WTC11 (cell line): ENCODE measurements around the gene PRSS57. TPM values are rescaled to one million over a fixed set of nuclear protein-coding genes. Genes with fewer than 3 reads are reported as not detected.

Experiments
- ATAC-seq: fragments of 200-7000 bp; cut with Tn5 transposase; 2 replicates; pipeline ENCODE4 v1.10.0; 2021; ENCODE audit warnings: mild to moderate bottlenecking, moderate library complexity
- CTCF ChIA-PET: fragments of 300-600 bp; sonication (Branson Sonifier 250); formaldehyde crosslinking; loops from one replicate; lab custom pipeline; 2021; ENCODE audit warnings: antibody characterized with exemption; lab: Charles Lee
- POLR2A ChIA-PET: fragments of 350-600 bp; sonication (Branson Sonifier 250); formaldehyde crosslinking; loops from one replicate; lab custom pipeline; 2021; ENCODE audit warnings: antibody characterized with exemption; lab: Charles Lee
- DNase-seq: peaks from one replicate; pipeline ENCODE4 v3.0.0; 2021; ENCODE audit warnings: low spot score
- H3K27ac Mint-ChIP-seq: 2 replicates; pipeline ENCODE4 v1.8.0; 2021; ENCODE audit warnings: mixed read lengths
- H3K27me3 Mint-ChIP-seq: 2 replicates; pipeline ENCODE4 v1.8.0; 2021; ENCODE audit warnings: low read depth, mild to moderate bottlenecking, moderate library complexity, mixed read lengths
- H3K36me3 Mint-ChIP-seq: 2 replicates; pipeline ENCODE4 v1.8.0; 2021; ENCODE audit warnings: mixed read lengths
- H3K4me1 Mint-ChIP-seq: 2 replicates; pipeline ENCODE4 v1.8.0; 2022; ENCODE audit warnings: mixed read lengths
- H3K4me3 Mint-ChIP-seq: 2 replicates; pipeline ENCODE4 v1.8.0; 2021; ENCODE audit warnings: mild to moderate bottlenecking, moderate library complexity, mixed read lengths
- H3K9me3 Mint-ChIP-seq: 2 replicates; pipeline ENCODE4 v1.8.0; 2021; ENCODE audit warnings: mixed read lengths
- FOXJ3 ChIP-seq: sonication (generic); formaldehyde crosslinking; IDR thresholded peaks from 2 replicates; pipeline ENCODE4 v1.9.0; 2021; ENCODE audit warnings: missing genetic modification reagents, mild to moderate bottlenecking, borderline replicate concordance
- HMGXB4 ChIP-seq: sonication (generic); formaldehyde crosslinking; IDR thresholded peaks from 2 replicates; pipeline ENCODE4 v1.8.1; 2023; ENCODE audit warnings: mild to moderate bottlenecking, moderate library complexity, missing genetic modification reagents
- JAZF1 ChIP-seq: fragments of 250-450 bp; sonication (Bioruptor Pico); IDR thresholded peaks from 2 replicates; pipeline ENCODE4 v1.9.0; 2021; ENCODE audit warnings: moderate library complexity, mild to moderate bottlenecking, inconsistent platforms
- JUN ChIP-seq: sonication (generic); formaldehyde crosslinking; IDR thresholded peaks from 2 replicates; pipeline ENCODE4 v1.8.0; 2023; ENCODE audit warnings: mild to moderate bottlenecking, missing genetic modification reagents
- MXD4 ChIP-seq: fragments of 250-450 bp; sonication (Bioruptor Pico); IDR thresholded peaks from 2 replicates; pipeline ENCODE4 v1.8.0; 2021; ENCODE audit warnings: mild to moderate bottlenecking, moderate library complexity, borderline replicate concordance
- NR1H2 ChIP-seq: sonication (generic); formaldehyde crosslinking; IDR thresholded peaks from 2 replicates; pipeline ENCODE4 v1.9.0; 2021; ENCODE audit warnings: mild to moderate bottlenecking, moderate library complexity, missing genetic modification reagents
- RORB ChIP-seq: fragments of 250-450 bp; sonication (Bioruptor Pico); IDR thresholded peaks from 2 replicates; pipeline ENCODE4 v1.9.0; 2021; ENCODE audit warnings: mild to moderate bottlenecking
- SMAD3 ChIP-seq: sonication (generic); formaldehyde crosslinking; IDR thresholded peaks from 2 replicates; pipeline ENCODE4 v1.8.0; 2022; ENCODE audit warnings: missing genetic modification reagents, mild to moderate bottlenecking, borderline replicate concordance
- SMAD4 ChIP-seq: sonication (generic); formaldehyde crosslinking; IDR thresholded peaks from 2 replicates; pipeline ENCODE4 v1.8.0; 2022; ENCODE audit warnings: mild to moderate bottlenecking, missing genetic modification reagents
- ZNF138 ChIP-seq: sonication (generic); formaldehyde crosslinking; conservative IDR thresholded peaks from 2 replicates; pipeline ENCODE4 v1.8.1; 2022; ENCODE audit warnings: mild to moderate bottlenecking, moderate library complexity, missing genetic modification reagents
- ZNF263 ChIP-seq: sonication (generic); formaldehyde crosslinking; IDR thresholded peaks from 2 replicates; pipeline ENCODE4 v1.8.1; 2022; ENCODE audit warnings: low read depth, mild to moderate bottlenecking, moderate library complexity, missing genetic modification reagents
- ZNF512 ChIP-seq: sonication (generic); formaldehyde crosslinking; IDR thresholded peaks from 2 replicates; pipeline ENCODE4 v1.8.1; 2022; ENCODE audit warnings: missing genetic modification reagents, borderline replicate concordance
- total RNA-seq: library from RNA; stranded (reverse); gene quantifications from 3 replicates; pipeline ENCODE4 v1.2.3, GENCODE V29; 2021
- TF ChIP-seq, protein P1 (sequence below): fragments of 250-450 bp; sonication (Bioruptor Pico); IDR thresholded peaks from 2 replicates; pipeline ENCODE4 v2.1.2; 2022; ENCODE audit warnings: mild to moderate bottlenecking, moderate library complexity
- TF ChIP-seq, protein P2 (sequence below): sonication (generic); formaldehyde crosslinking; IDR thresholded peaks from 2 replicates; pipeline ENCODE4 v1.8.1; 2023; ENCODE audit warnings: mild to moderate bottlenecking, missing genetic modification reagents, borderline replicate concordance
- TF ChIP-seq, protein P3 (sequence below): sonication (generic); formaldehyde crosslinking; IDR thresholded peaks from 2 replicates; pipeline ENCODE4 v1.8.1; 2023; ENCODE audit warnings: mild to moderate bottlenecking, missing genetic modification reagents, moderate library complexity

PRSS57 gene
- total RNA-seq, 1 experiment from 2014 or later = not detected

DNA sequence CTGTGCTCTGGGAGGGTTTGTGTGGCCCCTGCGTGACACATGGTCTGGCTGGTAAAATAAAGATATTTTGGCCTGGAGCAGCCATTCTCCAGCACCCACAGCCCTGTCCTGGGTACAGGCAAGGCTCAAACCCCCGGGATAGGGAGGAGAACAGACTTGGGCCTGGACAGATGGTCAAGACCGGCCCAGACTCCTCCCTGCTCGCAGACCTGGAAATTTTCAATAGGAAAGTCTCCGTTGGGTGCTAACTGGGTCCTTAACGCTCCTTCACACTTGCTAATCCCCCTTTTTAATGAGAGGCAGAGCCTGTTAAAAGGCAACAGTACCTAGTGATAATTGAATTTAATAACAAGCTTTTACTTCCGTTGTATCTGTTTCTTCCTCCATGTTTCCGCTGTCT, 16.0 kb upstream of the PRSS57 start:
- TF ChIP-seq HMGXB4 (CRISPR knock-in tag) (no peak), SMAD3 (CRISPR knock-in tag) (no peak), ZNF138 (CRISPR knock-in tag) (no peak), JAZF1 (CRISPR knock-in tag) (no peak), RORB (CRISPR knock-in tag) (no peak)
- TF ChIP-seq, protein P1, sequence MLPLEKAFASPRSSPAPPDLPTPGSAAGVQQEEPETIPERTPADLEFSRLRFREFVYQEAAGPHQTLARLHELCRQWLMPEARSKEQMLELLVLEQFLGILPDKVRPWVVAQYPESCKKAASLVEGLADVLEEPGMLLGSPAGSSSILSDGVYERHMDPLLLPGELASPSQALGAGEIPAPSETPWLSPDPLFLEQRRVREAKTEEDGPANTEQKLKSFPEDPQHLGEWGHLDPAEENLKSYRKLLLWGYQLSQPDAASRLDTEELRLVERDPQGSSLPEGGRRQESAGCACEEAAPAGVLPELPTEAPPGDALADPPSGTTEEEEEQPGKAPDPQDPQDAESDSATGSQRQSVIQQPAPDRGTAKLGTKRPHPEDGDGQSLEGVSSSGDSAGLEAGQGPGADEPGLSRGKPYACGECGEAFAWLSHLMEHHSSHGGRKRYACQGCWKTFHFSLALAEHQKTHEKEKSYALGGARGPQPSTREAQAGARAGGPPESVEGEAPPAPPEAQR (CRISPR knock-in tag) = no peak
- TF ChIP-seq, protein P2, sequence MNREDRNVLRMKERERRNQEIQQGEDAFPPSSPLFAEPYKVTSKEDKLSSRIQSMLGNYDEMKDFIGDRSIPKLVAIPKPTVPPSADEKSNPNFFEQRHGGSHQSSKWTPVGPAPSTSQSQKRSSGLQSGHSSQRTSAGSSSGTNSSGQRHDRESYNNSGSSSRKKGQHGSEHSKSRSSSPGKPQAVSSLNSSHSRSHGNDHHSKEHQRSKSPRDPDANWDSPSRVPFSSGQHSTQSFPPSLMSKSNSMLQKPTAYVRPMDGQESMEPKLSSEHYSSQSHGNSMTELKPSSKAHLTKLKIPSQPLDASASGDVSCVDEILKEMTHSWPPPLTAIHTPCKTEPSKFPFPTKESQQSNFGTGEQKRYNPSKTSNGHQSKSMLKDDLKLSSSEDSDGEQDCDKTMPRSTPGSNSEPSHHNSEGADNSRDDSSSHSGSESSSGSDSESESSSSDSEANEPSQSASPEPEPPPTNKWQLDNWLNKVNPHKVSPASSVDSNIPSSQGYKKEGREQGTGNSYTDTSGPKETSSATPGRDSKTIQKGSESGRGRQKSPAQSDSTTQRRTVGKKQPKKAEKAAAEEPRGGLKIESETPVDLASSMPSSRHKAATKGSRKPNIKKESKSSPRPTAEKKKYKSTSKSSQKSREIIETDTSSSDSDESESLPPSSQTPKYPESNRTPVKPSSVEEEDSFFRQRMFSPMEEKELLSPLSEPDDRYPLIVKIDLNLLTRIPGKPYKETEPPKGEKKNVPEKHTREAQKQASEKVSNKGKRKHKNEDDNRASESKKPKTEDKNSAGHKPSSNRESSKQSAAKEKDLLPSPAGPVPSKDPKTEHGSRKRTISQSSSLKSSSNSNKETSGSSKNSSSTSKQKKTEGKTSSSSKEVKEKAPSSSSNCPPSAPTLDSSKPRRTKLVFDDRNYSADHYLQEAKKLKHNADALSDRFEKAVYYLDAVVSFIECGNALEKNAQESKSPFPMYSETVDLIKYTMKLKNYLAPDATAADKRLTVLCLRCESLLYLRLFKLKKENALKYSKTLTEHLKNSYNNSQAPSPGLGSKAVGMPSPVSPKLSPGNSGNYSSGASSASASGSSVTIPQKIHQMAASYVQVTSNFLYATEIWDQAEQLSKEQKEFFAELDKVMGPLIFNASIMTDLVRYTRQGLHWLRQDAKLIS (CRISPR knock-in tag) = no peak
- TF ChIP-seq, protein P3, sequence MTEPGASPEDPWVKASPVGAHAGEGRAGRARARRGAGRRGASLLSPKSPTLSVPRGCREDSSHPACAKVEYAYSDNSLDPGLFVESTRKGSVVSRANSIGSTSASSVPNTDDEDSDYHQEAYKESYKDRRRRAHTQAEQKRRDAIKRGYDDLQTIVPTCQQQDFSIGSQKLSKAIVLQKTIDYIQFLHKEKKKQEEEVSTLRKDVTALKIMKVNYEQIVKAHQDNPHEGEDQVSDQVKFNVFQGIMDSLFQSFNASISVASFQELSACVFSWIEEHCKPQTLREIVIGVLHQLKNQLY (CRISPR knock-in tag) = no peak
- POLR2A ChIA-PET = no interaction called here
- no peak for ATAC-seq
- DNase-seq = no peak
- H3K36me3 Mint-ChIP-seq = peaks cover 8% of the 10 kb centered on the region
- H3K4me3 Mint-ChIP-seq = peak overlapping the region; percentile 50
- H3K4me1 Mint-ChIP-seq = peaks cover 10% of the 10 kb centered on the region
- H3K27me3 Mint-ChIP-seq = peaks cover 18% of the 10 kb centered on the region
- peaks cover 14% of the 10 kb centered on the region for H3K9me3 Mint-ChIP-seq
- CTCF ChIA-PET = interaction anchor here (0.6 to 1.6 kb wide), 3 partner anchors 23 to 31 kb away, joined by 3 to 8 read pairs (median 3); no protein-coding TSS in a partner anchor
- peak overlapping the region; percentile 50 for H3K27ac Mint-ChIP-seq

DNA sequence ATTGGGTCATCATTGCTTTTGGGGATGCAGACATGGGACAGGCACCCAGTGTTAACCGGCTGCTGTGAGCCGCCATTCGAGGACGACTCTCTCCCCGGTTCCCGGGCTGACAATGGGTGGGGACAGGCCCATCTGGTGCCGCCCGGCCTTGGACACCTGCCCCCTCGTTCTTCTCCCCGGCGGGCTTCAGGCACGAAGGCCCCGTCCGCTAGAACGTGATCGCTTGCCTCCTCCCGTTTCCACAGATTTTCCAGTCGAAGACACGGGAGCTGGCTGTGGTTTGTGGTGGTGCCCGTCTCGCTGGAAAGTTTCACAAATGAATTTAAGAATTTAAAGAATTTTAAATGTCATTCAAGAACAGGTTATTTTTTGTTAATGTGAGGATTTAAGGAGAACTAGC, 15.5 kb upstream of the PRSS57 start:
- Mint-ChIP-seq H3K9me3 (peaks cover 11% of the 10 kb centered on the region), H3K4me1 (peaks cover 10% of the 10 kb centered on the region), H3K27me3 (peaks cover 20% of the 10 kb centered on the region), H3K36me3 (peaks cover 8% of the 10 kb centered on the region), H3K27ac (0 out of 2 replicates have a peak overlapping the region, but pooled peaks have one; percentile 50), H3K4me3 (peak overlapping the region; percentile 50)
- POLR2A ChIA-PET = no interaction called here
- DNase-seq (no peak), ATAC-seq (no peak)
- CTCF ChIA-PET = interaction anchor here (0.6 to 1.2 kb wide), 2 partner anchors 31 kb away, joined by 3 read pairs; no protein-coding TSS in a partner anchor
- TF ChIP-seq SMAD4 (CRISPR knock-in tag) (no peak), JUN (CRISPR knock-in tag) (no peak), FOXJ3 (CRISPR knock-in tag) (no peak), ZNF512 (no peak), MXD4 (CRISPR knock-in tag) (no peak), RORB (CRISPR knock-in tag) (no peak), ZNF263 (CRISPR knock-in tag) (no peak), NR1H2 (CRISPR knock-in tag) (no peak)
- TF ChIP-seq, protein P1 (CRISPR knock-in tag) = no peak
- TF ChIP-seq, protein P3 (CRISPR knock-in tag) = no peak
